Liver (tissue), 9 donors: ENCODE results near the gene NLRP14. TPM values are rescaled to one million over a fixed set of nuclear protein-coding genes. Genes with fewer than 3 reads are reported as not detected.

Experiments used
- DNase-seq: peaks from one replicate; pipeline ENCODE4 v3.0.0-alpha.2; 2017; ENCODE audit warnings: low spot score
- H3K27ac ChIP-seq, 2 donors: one replicate each; pipeline ENCODE4 v1.7.0; 2013; ENCODE audit warnings: inconsistent platforms in 2 of 2, low read length in 2 of 2, control low read depth in 1 of 2, low read depth in 1 of 2, mild to moderate bottlenecking in 1 of 2
- H3K27me3 ChIP-seq, 4 donors: one replicate each; pipeline versions ENCODE4 v1.6.1 to v1.7.0; 2013; ENCODE audit warnings: low read length in 3 of 4, inconsistent platforms in 1 of 4, mild to moderate bottlenecking in 1 of 4, moderate library complexity in 1 of 4; ENCODE audit not compliant: control insufficient read depth in 4 of 4, insufficient read depth in 4 of 4
- H3K36me3 ChIP-seq, 4 donors: one replicate each; pipeline versions ENCODE4 v1.6.1 to v1.7.0; 2013; ENCODE audit warnings: low read length in 3 of 4, mild to moderate bottlenecking in 3 of 4, low read depth in 1 of 4, moderate library complexity in 1 of 4; ENCODE audit not compliant: control insufficient read depth in 4 of 4, insufficient read depth in 3 of 4
- H3K4me1 ChIP-seq, 4 donors: one replicate each; pipeline versions ENCODE4 v1.6.1 to v1.7.0; 2013; ENCODE audit warnings: low read length in 3 of 4, mild to moderate bottlenecking in 3 of 4, moderate library complexity in 1 of 4; ENCODE audit not compliant: control insufficient read depth in 4 of 4, insufficient read depth in 4 of 4
- H3K4me3 ChIP-seq, 3 donors: one replicate each; pipeline versions ENCODE4 v1.6.1 to v1.7.0; 2013; ENCODE audit warnings: low read length in 3 of 3, control low read depth in 1 of 3, low read depth in 1 of 3, mild to moderate bottlenecking in 1 of 3
- H3K9ac ChIP-seq, 2 donors: one replicate each; pipeline ENCODE4 v1.7.0; 2013; ENCODE audit warnings: low read length in 2 of 2, mild to moderate bottlenecking in 2 of 2, moderate library complexity in 2 of 2, control low read depth in 1 of 2, low read depth in 1 of 2
- H3K9me3 ChIP-seq, 4 donors: one replicate each; pipeline versions ENCODE4 v1.6.1 to v1.7.0; 2013; ENCODE audit warnings: low read length in 3 of 4; ENCODE audit not compliant: control insufficient read depth in 4 of 4
- EGR1 ChIP-seq, 2 donors: IDR thresholded peaks; 2 replicates each; pipeline ENCODE4 v1.6.1; 2016 to 2018; ENCODE audit warnings: antibody characterized with exemption in 2 of 2, low read depth in 2 of 2
- FOXA1 ChIP-seq: IDR thresholded peaks from 2 replicates; pipeline ENCODE4 v1.6.1; 2016; ENCODE audit warnings: antibody characterized with exemption
- FOXA2 ChIP-seq: IDR thresholded peaks from 2 replicates; pipeline ENCODE4 v1.6.1; 2016; ENCODE audit warnings: antibody characterized with exemption
- GABPA ChIP-seq, 2 donors: IDR thresholded peaks in 1 of 2; conservative IDR thresholded peaks in 1 of 2; 2 replicates each; pipeline ENCODE4 v1.6.1; 2016; ENCODE audit warnings: antibody characterized with exemption in 2 of 2, mild to moderate bottlenecking in 1 of 2, moderate library complexity in 1 of 2
- HNF4A ChIP-seq, 2 donors: conservative IDR thresholded peaks; 2 replicates each; pipeline ENCODE4 v1.6.1; 2016; ENCODE audit warnings: antibody characterized with exemption in 2 of 2, mild to moderate bottlenecking in 2 of 2
- HNF4G ChIP-seq: IDR thresholded peaks from 2 replicates; pipeline ENCODE4 v1.6.1; 2016; ENCODE audit warnings: antibody characterized with exemption
- JUND ChIP-seq, 2 donors: IDR thresholded peaks; 2 replicates each; pipeline ENCODE4 v1.6.1; 2016; ENCODE audit warnings: antibody characterized with exemption in 2 of 2
- NR2F2 ChIP-seq: IDR thresholded peaks from 2 replicates; pipeline ENCODE4 v1.6.1; 2016; ENCODE audit warnings: antibody characterized with exemption
- RAD21 ChIP-seq, 2 donors: IDR thresholded peaks; 2 replicates each; pipeline ENCODE4 v1.6.1; 2016; ENCODE audit warnings: antibody characterized with exemption in 2 of 2, mild to moderate bottlenecking in 2 of 2
- RXRA ChIP-seq, 2 donors: IDR thresholded peaks; 2 replicates each; pipeline ENCODE4 v1.6.1; 2017 to 2018; ENCODE audit warnings: antibody characterized with exemption in 2 of 2, mild to moderate bottlenecking in 1 of 2
- SP1 ChIP-seq: IDR thresholded peaks from 2 replicates; pipeline ENCODE4 v1.6.1; 2018; ENCODE audit warnings: antibody characterized with exemption, mild to moderate bottlenecking
- TAF1 ChIP-seq: conservative IDR thresholded peaks from 2 replicates; pipeline ENCODE4 v1.6.1; 2016; ENCODE audit warnings: antibody characterized with exemption, mild to moderate bottlenecking
- YY1 ChIP-seq: IDR thresholded peaks from 2 replicates; pipeline ENCODE4 v1.6.1; 2016; ENCODE audit warnings: antibody characterized with exemption, mild to moderate bottlenecking
- WGBS: extraction: QIAGEN DNeasy Blood & Tissue Kit; methylation state at CpG from one replicate; pipeline ENCODE4 v1.1.7; 2013; 5-methylcytosine and 5-hydroxymethylcytosine counted together
- polyA plus RNA-seq, 2 donors: library from polyadenylated mRNA; stranded (reverse) in 1 of 2; unstranded in 1 of 2; fragments of 200-250 nt in 1 of 2; fragments of >200 nt in 1 of 2; fragmentation: Nextera tagmentation in 1 of 2; extraction: Ambion mirVana in 1 of 2; gene quantifications; one replicate each; pipeline versions ENCODE4 v1.2.1 to v1.2.3, GENCODE V29; 2013 to 2015
- total RNA-seq, 2 donors: library from RNA; depleted of rRNA; stranded (reverse); fragments of >200 nt; gene quantifications; one replicate each; pipeline ENCODE4 v1.2.3, GENCODE V29; 2014
- TF ChIP-seq, protein P1 (sequence below): IDR thresholded peaks from 2 replicates; pipeline ENCODE4 v1.6.1; 2016; ENCODE audit warnings: antibody characterized with exemption
- TF ChIP-seq, protein P2 (sequence below): fragments of 150-350 bp; IDR thresholded peaks from 2 replicates; pipeline ENCODE4 v1.5.1; 2017; ENCODE audit warnings: improper control_type of control experiment, low read depth, low read length; ENCODE audit not compliant: missing input control
- TF ChIP-seq, protein P3 (sequence below): IDR thresholded peaks from 2 replicates; pipeline ENCODE4 v1.6.1; 2016; ENCODE audit warnings: antibody characterized with exemption, mild to moderate bottlenecking
- TF ChIP-seq, protein P4 (sequence below): IDR thresholded peaks from 2 replicates; pipeline ENCODE4 v1.6.1; 2016; ENCODE audit warnings: antibody characterized with exemption
- donor health status: healthy.
- donor health status: healthy.
- donor health status: healthy.
- donor health status: healthy.
- donor health status: healthy.

Gene NLRP14
- total and polyA plus RNA-seq, 4 donors: 0.02 to 0.50 (median 0.34) TPM

DNA sequence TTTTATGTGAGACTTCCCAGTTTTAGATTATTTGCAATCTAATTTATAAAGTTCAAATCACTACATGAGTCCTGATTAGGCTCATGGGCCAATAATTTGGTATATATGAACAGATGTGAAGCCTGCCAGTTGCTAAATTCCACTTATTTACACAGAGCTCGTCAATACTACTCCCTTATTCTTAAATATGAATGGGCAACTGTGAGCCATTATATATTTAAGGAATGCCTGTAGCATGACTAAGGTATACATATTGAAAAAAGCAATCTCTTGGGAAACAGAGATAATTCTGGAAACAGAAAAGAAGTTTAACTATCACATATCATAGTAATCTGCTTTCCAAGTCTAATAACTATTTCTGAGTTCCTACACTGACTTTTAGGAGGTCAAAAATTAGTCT is 95.5 kb downstream of the NLRP14 start:
- Histone ChIP-seq H3K27me3 (no peaks in the 10 kb centered on the region), H3K9me3 (no peaks in the 10 kb centered on the region), H3K4me3 (no peak overlapping the region), H3K36me3 (no peaks in the 10 kb centered on the region), H3K4me1 (peaks cover 0 to 3% (median 0%) of the 10 kb centered on the region in 4 donors), H3K27ac (no peak overlapping the region), H3K9ac (no peak overlapping the region)
- 50% methylated on average over 1 of the region's 1 CpG for WGBS
- DNase-seq: no peak
- TF ChIP-seq, protein P1, sequence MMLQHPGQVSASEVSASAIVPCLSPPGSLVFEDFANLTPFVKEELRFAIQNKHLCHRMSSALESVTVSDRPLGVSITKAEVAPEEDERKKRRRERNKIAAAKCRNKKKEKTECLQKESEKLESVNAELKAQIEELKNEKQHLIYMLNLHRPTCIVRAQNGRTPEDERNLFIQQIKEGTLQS: no peak
- no peak for TF ChIP-seq YY1
- TF ChIP-seq TAF1: no peak
- TF ChIP-seq GABPA (IDR thresholded peaks at IDR 0.05 in 1 of 2, conservative IDR thresholded peaks at IDR 0.05 in 1 of 2): no peak
- no peak for TF ChIP-seq HNF4A (conservative IDR thresholded peaks at IDR 0.05)
- no peak for TF ChIP-seq FOXA2
- TF ChIP-seq, protein P2, sequence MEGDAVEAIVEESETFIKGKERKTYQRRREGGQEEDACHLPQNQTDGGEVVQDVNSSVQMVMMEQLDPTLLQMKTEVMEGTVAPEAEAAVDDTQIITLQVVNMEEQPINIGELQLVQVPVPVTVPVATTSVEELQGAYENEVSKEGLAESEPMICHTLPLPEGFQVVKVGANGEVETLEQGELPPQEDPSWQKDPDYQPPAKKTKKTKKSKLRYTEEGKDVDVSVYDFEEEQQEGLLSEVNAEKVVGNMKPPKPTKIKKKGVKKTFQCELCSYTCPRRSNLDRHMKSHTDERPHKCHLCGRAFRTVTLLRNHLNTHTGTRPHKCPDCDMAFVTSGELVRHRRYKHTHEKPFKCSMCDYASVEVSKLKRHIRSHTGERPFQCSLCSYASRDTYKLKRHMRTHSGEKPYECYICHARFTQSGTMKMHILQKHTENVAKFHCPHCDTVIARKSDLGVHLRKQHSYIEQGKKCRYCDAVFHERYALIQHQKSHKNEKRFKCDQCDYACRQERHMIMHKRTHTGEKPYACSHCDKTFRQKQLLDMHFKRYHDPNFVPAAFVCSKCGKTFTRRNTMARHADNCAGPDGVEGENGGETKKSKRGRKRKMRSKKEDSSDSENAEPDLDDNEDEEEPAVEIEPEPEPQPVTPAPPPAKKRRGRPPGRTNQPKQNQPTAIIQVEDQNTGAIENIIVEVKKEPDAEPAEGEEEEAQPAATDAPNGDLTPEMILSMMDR: no peak
- no peak for TF ChIP-seq NR2F2
- TF ChIP-seq, protein P3, sequence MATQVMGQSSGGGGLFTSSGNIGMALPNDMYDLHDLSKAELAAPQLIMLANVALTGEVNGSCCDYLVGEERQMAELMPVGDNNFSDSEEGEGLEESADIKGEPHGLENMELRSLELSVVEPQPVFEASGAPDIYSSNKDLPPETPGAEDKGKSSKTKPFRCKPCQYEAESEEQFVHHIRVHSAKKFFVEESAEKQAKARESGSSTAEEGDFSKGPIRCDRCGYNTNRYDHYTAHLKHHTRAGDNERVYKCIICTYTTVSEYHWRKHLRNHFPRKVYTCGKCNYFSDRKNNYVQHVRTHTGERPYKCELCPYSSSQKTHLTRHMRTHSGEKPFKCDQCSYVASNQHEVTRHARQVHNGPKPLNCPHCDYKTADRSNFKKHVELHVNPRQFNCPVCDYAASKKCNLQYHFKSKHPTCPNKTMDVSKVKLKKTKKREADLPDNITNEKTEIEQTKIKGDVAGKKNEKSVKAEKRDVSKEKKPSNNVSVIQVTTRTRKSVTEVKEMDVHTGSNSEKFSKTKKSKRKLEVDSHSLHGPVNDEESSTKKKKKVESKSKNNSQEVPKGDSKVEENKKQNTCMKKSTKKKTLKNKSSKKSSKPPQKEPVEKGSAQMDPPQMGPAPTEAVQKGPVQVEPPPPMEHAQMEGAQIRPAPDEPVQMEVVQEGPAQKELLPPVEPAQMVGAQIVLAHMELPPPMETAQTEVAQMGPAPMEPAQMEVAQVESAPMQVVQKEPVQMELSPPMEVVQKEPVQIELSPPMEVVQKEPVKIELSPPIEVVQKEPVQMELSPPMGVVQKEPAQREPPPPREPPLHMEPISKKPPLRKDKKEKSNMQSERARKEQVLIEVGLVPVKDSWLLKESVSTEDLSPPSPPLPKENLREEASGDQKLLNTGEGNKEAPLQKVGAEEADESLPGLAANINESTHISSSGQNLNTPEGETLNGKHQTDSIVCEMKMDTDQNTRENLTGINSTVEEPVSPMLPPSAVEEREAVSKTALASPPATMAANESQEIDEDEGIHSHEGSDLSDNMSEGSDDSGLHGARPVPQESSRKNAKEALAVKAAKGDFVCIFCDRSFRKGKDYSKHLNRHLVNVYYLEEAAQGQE: no peak

DNA sequence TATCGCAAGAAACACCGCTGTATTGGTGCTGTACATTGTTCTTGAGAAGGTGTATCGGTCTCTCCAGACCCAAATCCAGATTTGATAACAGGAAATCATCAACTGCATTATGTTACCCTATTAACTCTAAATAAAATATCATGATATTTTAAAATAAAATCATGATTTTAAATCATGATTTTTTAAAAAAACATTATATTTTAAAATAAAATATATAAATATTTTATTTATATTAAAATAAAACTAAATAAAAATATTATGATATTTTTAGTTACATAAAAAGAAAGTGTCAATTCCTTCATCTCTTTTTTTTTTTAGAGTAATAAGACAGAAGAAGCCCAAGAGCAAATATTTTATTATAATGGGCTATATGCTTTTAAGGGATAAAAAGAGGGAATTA is 96.1 kb downstream of the NLRP14 start:
- DNase-seq: no peak
- Histone ChIP-seq H3K4me3 (no peak overlapping the region), H3K27ac (no peak overlapping the region), H3K9me3 (no peaks in the 10 kb centered on the region), H3K27me3 (no peaks in the 10 kb centered on the region), H3K9ac (no peak overlapping the region), H3K4me1 (peaks cover 0 to 3% (median 0%) of the 10 kb centered on the region in 4 donors), H3K36me3 (no peaks in the 10 kb centered on the region)
- WGBS: 98% methylated on average over 3 of the region's 3 CpGs
- no peak for TF ChIP-seq NR2F2
- TF ChIP-seq RXRA (IDR thresholded peaks at IDR 0.05): no peak
- TF ChIP-seq, protein P2: no peak
- no peak for TF ChIP-seq EGR1 (IDR thresholded peaks at IDR 0.05; ENCODE audit: low read depth in 2 of 2)
- no peak for TF ChIP-seq SP1
- TF ChIP-seq FOXA2: no peak
- TF ChIP-seq, protein P4, sequence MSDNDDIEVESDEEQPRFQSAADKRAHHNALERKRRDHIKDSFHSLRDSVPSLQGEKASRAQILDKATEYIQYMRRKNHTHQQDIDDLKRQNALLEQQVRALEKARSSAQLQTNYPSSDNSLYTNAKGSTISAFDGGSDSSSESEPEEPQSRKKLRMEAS: no peak
- TF ChIP-seq RAD21 (IDR thresholded peaks at IDR 0.05): no peak
- TF ChIP-seq JUND (IDR thresholded peaks at IDR 0.05): no peak
- TF ChIP-seq, protein P3: no peak
- TF ChIP-seq TAF1: no peak
- TF ChIP-seq, protein P1: no peak
- no peak for TF ChIP-seq FOXA1
- TF ChIP-seq GABPA (IDR thresholded peaks at IDR 0.05 in 1 of 2, conservative IDR thresholded peaks at IDR 0.05 in 1 of 2): no peak
- TF ChIP-seq HNF4G: no peak
- TF ChIP-seq YY1: no peak
- no peak for TF ChIP-seq HNF4A (conservative IDR thresholded peaks at IDR 0.05)
